ENCODE data around the gene TLE4.

DNA sequence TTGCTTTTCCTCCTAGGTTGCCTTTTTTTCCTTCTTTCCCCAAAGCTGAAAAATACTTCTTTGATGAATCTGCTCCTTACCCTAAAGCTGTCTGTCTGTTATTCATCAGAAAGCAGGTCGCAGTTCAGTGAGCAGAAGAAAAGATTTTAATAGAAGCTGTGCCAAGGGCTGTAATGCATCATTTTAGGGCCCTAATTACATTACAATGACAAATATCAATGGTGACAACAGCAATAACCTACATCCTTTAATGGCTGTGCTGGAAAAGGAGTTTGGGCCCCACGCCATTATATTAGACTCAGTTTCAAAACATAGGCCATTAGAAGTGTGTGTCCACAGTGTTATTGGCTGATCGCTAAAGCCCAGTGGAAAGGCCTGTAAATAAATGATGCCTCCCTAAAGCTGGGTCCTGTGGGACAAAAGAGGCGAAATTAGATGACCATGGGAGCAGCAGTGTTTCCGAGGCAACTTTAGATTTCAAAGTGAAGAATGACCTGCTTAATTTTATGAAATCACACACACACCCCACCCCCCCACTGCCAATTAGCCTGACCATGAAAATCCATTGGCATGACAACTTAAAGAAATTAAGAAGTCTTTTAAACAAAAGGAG, 38.4 kb downstream of the TLE4 start:
- TF ChIP-seq GATA2 (IDR thresholded peaks at IDR 0.05; ENCODE audit: low read depth, low read length) (no peak), GATA3 (IDR thresholded peaks at IDR 0.05; ENCODE audit: low read depth, low read length) (0 out of 2 replicates have a peak, but pooled peaks have one; percentile 50)

All from SH-SY5Y (cell line).